ENCODE data around the gene UPB1. TPM values are rescaled to one million over a fixed set of nuclear protein-coding genes. Genes with fewer than 3 reads are reported as not detected.

UPB1 gene
- total and polyA plus RNA-seq, 8 donors: 0.35 to 0.73 TPM; not detected in 6

DNA sequence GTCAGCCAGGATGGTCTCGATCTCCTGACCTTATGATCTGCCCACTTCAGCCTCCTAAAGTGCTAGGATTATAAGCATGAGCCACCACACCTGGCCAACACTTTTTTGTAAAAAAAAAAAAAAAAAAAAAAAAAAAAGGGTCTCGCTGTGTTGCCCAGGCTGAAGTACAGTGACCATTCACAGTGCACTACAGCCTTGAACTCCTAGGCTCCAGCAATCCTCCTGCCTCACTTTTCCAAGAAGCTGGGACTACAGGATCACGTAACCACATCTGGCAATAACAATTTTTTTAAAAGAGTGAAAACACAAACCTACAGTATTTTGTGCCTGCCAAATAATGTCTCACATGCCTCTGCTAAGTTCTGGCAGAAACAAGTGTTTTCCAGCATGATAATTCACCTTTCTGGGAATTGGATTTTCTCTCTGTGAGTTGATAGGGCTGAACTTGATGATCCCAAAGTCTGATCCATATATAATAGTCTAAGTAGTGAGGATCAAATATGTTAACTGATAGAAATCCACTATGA is 37.2 kb upstream of the UPB1 start:
- DNase-seq: no peak
- Histone ChIP-seq H3K36me3 (no peaks in the 10 kb centered on the region), H3K9me3 (no peaks in the 10 kb centered on the region), H3K27me3 (no peaks in the 10 kb centered on the region), H3K27ac (no peak overlapping the region), H3K4me1 (peaks cover 0 to 24% (median 5%) of the 10 kb centered on the region in 4 donors), H3K4me3 (no peak overlapping the region)
- TF ChIP-seq POLR2A (IDR thresholded peaks at IDR 0.05) (no peak), POLR2AphosphoS5 (IDR thresholded peaks at IDR 0.05) (no peak), EP300 (IDR thresholded peaks at IDR 0.05) (no peak)
- intact Hi-C loops (cut with DNase I; ENCODE audit: low total_unique reads): no loop called here
- WGBS, 5 donors: 88 to 95% (median 93%) methylated on average over 3 of the region's 3 CpGs

DNA sequence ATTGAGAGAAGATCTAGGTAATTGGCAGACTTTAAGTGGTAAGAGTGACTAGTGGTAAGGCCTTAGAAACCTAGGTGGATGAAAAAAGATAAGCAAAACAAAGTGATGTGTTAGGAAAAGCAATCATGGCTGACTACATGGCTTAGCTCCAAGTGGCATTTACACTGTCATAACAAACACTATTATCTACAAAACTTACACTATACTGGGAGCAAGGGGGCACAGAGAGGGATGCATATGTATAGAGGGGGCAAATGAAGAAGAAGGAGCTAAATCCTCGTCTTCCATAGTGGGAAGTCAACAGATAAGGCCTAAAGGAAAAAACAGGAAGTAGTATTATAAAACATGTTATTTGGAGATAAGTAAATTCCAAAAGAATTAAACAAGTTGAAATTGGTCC is 35.2 kb upstream of the UPB1 start:
- H3K27me3 ChIP-seq: no peaks in the 10 kb centered on the region
- 72 to 81% (median 76%) methylated on average over 1 of the region's 1 CpG for WGBS, 5 donors
- no peaks in the 10 kb centered on the region for H3K9me3 ChIP-seq
- peaks cover 0 to 24% (median 5%) of the 10 kb centered on the region in 4 donors for H3K4me1 ChIP-seq
- no peak overlapping the region for H3K4me3 ChIP-seq
- no peak for DNase-seq
- TF ChIP-seq, protein P1, sequence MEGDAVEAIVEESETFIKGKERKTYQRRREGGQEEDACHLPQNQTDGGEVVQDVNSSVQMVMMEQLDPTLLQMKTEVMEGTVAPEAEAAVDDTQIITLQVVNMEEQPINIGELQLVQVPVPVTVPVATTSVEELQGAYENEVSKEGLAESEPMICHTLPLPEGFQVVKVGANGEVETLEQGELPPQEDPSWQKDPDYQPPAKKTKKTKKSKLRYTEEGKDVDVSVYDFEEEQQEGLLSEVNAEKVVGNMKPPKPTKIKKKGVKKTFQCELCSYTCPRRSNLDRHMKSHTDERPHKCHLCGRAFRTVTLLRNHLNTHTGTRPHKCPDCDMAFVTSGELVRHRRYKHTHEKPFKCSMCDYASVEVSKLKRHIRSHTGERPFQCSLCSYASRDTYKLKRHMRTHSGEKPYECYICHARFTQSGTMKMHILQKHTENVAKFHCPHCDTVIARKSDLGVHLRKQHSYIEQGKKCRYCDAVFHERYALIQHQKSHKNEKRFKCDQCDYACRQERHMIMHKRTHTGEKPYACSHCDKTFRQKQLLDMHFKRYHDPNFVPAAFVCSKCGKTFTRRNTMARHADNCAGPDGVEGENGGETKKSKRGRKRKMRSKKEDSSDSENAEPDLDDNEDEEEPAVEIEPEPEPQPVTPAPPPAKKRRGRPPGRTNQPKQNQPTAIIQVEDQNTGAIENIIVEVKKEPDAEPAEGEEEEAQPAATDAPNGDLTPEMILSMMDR (IDR thresholded peaks at IDR 0.05): no peak
- TF ChIP-seq POLR2A (IDR thresholded peaks at IDR 0.05) (no peak), POLR2AphosphoS5 (IDR thresholded peaks at IDR 0.05) (no peak), EP300 (IDR thresholded peaks at IDR 0.05) (no peak)
- no peak overlapping the region for H3K27ac ChIP-seq
- H3K36me3 ChIP-seq: no peaks in the 10 kb centered on the region
- intact Hi-C loops (cut with DNase I; ENCODE audit: low total_unique reads): no loop called here

DNA sequence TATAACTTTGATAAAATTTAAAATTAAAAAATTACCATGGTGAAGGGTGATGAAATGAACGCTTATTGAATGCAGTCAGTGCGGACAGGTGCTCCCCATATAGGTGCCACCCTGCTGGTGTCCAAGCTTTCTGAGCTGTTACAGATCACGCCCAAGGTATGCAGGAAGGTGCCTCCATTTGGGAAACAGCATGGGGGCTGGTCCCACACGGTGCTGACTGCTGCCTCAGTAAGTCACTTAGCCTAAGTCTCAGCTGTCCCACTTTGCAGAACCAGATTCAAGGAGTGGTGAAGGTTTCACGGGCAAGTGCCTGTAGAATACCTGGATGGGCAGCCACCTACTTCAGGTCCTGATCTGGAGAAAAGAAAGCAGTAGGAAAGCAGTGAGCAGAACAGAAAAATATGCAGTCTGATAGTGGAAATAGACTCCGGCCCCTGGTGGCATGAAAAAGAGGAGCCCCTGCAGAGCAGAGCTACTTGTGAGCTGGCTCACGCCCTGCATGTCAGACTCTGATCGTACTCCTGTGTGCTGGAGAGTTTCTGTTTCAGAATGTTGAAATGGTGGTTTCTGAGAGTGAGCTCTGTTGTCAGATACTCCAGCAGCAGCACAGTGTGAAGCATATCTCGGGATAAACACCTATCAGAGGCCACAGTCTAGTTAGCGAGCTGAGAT is 34.6 kb upstream of the UPB1 start:
- intact Hi-C loops (cut with DNase I; ENCODE audit: low total_unique reads): no loop called here
- H3K27me3 ChIP-seq: no peaks in the 10 kb centered on the region
- WGBS, 5 donors: 47 to 66% (median 54%) methylated on average over 10 of the region's 10 CpGs
- H3K9me3 ChIP-seq: no peaks in the 10 kb centered on the region
- no peak overlapping the region for H3K4me3 ChIP-seq
- no peaks in the 10 kb centered on the region for H3K36me3 ChIP-seq
- DNase-seq: no peak
- TF ChIP-seq EP300 (IDR thresholded peaks at IDR 0.05) (no peak), POLR2AphosphoS5 (IDR thresholded peaks at IDR 0.05) (no peak), POLR2A (IDR thresholded peaks at IDR 0.05) (no peak)
- TF ChIP-seq, protein P1 (IDR thresholded peaks at IDR 0.05): no peak
- peaks cover 0 to 25% (median 5%) of the 10 kb centered on the region in 4 donors for H3K4me1 ChIP-seq
- no peak overlapping the region for H3K27ac ChIP-seq

DNA sequence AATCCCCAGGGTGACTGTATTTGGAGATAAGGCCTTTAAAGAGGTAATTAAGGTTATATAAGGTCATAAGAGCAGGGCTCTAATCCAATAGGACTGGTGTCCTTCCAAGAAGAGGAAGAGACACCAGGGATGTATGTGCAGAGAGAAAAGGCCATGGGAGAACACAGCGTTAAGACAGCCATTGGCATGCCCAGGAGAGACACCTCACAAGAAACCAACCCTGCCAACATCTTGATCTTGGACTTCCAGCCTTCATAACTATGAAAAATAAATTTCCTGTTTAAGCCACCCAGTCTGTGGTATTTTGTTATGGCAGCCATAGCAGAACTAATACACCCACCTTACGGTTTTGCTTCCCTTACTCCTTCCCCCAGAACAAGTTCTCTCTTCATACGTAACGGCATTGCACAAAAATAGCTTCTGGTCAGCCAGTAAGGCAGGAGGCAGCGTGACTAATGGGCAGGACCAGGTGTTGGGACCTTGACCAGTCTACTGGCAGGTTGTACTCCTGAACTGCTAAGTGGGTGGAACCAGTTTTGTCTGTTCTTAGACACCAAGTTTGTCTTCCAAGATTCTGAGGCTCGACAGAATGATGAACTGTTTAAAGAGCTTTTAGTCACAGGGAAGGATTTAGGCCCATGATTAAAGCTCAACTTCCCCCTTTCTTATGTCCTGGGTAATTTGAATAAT is 31.9 kb upstream of the UPB1 start:
- no peak for DNase-seq
- 84 to 94% (median 86%) methylated on average over 6 of the region's 6 CpGs for WGBS, 5 donors
- Histone ChIP-seq H3K27me3 (no peaks in the 10 kb centered on the region), H3K9me3 (no peaks in the 10 kb centered on the region), H3K4me1 (peaks cover 6 to 38% (median 14%) of the 10 kb centered on the region in 4 donors), H3K36me3 (no peaks in the 10 kb centered on the region), H3K27ac (no peak overlapping the region), H3K4me3 (no peak overlapping the region)
- intact Hi-C loops (cut with DNase I; ENCODE audit: low total_unique reads): no loop called here
- no peak for TF ChIP-seq EP300 (IDR thresholded peaks at IDR 0.05)
- TF ChIP-seq POLR2A (IDR thresholded peaks at IDR 0.05): no peak
- no peak for TF ChIP-seq POLR2AphosphoS5 (IDR thresholded peaks at IDR 0.05)
- TF ChIP-seq, protein P1 (IDR thresholded peaks at IDR 0.05): no peak
